HEK293T (cell line): ENCODE data around the gene GOLGA2.

Experiments used
- BHLHE40 ChIP-seq: fragments of 450-650 bp; IDR thresholded peaks from 2 replicates; pipeline ENCODE4 v1.6.1; 2016; ENCODE audit warnings: mild to moderate bottlenecking, moderate library complexity, borderline replicate concordance
- CTBP1 ChIP-seq: fragments of 450-650 bp; IDR thresholded peaks from 2 replicates; pipeline ENCODE4 v1.6.1; 2016; ENCODE audit warnings: borderline replicate concordance
- FOXK2 ChIP-seq: fragments of 450-650 bp; IDR thresholded peaks from 2 replicates; pipeline ENCODE4 v1.6.1; 2016; ENCODE audit warnings: mild to moderate bottlenecking
- SP1 ChIP-seq: fragments of 450-650 bp; IDR thresholded peaks from 2 replicates; pipeline ENCODE4 v1.6.1; 2017

DNA sequence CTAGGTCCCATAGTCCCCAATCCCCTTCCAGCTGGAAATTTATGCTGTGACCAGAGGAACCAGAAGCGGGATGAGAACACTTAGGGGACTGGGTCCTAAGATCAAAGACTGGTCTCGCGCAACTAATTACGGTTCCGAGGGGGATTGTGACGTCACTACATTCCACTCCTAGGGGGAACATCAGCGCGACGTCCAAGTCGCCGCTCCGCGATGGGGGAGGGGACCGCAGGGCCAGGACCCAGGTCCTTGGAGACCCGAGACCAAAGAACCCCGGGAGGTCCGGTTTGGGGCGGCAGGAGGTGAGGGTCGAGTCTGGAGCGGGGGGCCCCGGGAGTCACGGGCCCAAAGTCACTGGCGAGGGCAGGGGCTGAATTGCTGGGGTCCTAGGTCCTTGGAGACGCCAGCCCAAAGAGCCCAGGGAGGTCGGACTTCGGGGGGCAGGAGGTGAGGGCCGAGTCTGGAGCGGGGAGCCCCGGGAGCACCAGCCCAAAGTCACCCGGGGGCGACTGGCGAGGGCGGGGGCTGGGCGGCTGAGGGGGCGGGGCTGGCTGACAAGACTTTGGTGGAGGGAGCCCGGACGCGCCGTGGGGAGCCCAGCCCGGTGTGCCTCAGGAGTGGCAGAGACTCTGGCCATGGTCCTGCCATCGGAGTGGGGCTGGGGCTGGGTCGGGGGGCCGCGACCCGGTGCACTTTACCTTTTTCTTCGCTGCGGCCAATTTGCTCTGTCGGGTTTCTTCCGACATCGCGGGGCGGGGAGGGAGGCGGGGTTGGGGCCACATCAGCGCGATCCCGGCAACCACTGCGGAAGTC, at the start of gene GOLGA2:
- TF ChIP-seq SP1 (no peak), BHLHE40 (no peak), FOXK2 (no peak), CTBP1 (no peak)
